ENCODE measurements around the gene EAPP. TPM values are rescaled to one million over a fixed set of nuclear protein-coding genes. Genes with fewer than 3 reads are reported as not detected.
"Not testable (repeated sequence)": the region's sequence is repeated elsewhere in the genome, so short reads cannot be mapped to it uniquely, and the experiment has no call there.

Gene EAPP
- total RNA-seq, 4 donors from 2014 or later = 55.2 to 63.3 (median 60.2) TPM

DNA sequence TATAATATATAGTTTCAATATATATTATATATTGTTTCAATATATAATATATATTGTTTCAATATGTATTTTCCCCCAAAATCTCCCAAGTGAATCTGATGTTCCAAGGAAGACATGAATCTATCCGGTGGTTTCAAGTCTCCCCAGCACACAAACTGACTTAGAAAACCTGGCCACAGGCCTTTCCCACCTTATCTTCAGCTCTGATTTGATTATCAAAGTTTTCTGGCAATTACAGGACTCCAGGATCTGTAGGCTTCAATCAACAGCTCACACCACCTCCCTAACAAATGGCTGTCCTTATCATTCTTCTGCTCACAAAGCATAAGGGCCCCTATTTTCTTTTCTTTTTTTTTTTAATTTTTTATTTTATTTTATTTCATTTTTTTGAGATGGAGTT is 54.8 kb downstream of the EAPP start:
- no peak for DNase-seq (ENCODE audit: low spot score in 2 of 2)
- TF ChIP-seq, protein P1, sequence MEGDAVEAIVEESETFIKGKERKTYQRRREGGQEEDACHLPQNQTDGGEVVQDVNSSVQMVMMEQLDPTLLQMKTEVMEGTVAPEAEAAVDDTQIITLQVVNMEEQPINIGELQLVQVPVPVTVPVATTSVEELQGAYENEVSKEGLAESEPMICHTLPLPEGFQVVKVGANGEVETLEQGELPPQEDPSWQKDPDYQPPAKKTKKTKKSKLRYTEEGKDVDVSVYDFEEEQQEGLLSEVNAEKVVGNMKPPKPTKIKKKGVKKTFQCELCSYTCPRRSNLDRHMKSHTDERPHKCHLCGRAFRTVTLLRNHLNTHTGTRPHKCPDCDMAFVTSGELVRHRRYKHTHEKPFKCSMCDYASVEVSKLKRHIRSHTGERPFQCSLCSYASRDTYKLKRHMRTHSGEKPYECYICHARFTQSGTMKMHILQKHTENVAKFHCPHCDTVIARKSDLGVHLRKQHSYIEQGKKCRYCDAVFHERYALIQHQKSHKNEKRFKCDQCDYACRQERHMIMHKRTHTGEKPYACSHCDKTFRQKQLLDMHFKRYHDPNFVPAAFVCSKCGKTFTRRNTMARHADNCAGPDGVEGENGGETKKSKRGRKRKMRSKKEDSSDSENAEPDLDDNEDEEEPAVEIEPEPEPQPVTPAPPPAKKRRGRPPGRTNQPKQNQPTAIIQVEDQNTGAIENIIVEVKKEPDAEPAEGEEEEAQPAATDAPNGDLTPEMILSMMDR (IDR thresholded peaks at IDR 0.05) = no peak
- no peak for TF ChIP-seq POLR2A (IDR thresholded peaks at IDR 0.05)
- 76 to 100% methylated on average over 1 of the region's 1 CpG for WGBS, 2 donors
- intact Hi-C loops (cut with DNase I; ENCODE audit: low total_unique reads) = no loop called here
- H3K4me3 ChIP-seq (ENCODE audit: low read depth, poor library complexity, severe bottlenecking) = no peak overlapping the region

DNA sequence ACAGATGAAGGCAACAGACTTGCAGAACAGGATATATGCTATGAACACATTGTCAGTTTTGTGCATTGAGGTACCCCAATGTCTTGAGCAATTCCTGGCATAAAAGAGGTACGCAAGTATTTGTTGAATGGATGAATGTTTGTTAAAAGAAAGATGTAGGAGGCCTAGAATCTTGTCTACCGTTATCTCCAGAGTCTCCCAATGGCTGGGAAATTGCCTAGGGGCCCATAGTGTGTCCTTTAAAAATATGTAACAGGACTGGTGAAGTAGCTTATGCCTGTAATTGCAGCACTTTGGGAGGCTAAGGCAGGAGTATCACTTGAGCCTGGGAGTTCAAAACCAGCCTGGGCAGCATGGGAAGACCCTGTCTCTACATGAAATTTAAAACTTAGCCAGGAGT is 57.0 kb downstream of the EAPP start:
- 83% methylated on average over 2 of the region's 2 CpGs for WGBS, 2 donors
- TF ChIP-seq, protein P1 (IDR thresholded peaks at IDR 0.05) = no peak
- no peak for DNase-seq (ENCODE audit: low spot score in 2 of 2)
- H3K4me3 ChIP-seq (ENCODE audit: low read depth, poor library complexity, severe bottlenecking) = no peak overlapping the region
- intact Hi-C loops (cut with DNase I; ENCODE audit: low total_unique reads) = no loop called here

DNA sequence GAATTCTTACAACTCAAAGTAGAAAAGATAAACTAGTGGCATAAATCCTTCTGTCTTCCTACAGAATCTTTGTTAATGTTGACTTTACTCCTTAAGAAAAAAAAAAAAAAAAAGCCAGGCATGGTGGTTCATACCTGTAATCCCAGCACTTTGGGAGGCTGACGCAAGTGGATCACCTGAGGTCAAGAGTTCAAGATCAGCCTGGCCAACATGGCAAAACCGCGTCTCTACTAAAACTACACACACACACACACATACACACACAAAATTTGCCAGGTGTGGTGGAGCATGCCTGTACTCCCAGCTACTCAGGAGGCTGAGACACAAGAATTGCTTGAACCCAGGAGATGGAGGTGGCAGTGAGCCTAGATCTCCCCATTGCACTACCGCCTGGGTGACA is 59.8 kb downstream of the EAPP start:
- TF ChIP-seq, protein P1 (IDR thresholded peaks at IDR 0.05) = no peak
- no peak for TF ChIP-seq POLR2A (IDR thresholded peaks at IDR 0.05)
- DNase-seq (ENCODE audit: low spot score in 2 of 2) = no peak
- H3K4me3 ChIP-seq (ENCODE audit: low read depth, poor library complexity, severe bottlenecking) = no peak overlapping the region
- WGBS, 2 donors = 90 to 95% methylated on average over 4 of the region's 4 CpGs
- intact Hi-C loops (cut with DNase I; ENCODE audit: low total_unique reads) = no loop called here

DNA sequence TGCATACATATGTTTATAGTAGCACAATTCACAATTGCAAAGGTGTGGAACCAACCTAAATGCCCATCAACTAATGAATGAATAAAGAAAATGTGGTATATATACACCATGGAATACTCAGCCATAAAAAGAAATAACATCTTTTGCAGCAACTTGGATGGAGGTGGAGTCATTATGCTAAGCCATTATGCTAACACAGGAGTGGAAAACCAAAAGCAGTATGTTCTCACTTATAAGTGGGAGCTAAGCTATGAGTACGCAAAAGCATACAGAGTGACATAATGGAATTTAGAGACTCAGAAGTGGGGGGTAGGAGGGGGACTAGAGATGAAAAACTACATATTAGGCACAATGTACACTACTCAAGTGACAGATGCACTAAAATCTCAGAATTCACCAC is 61.2 kb downstream of the EAPP start:
- 82 to 93% methylated on average over 1 of the region's 1 CpG for WGBS, 2 donors
- TF ChIP-seq POLR2A (IDR thresholded peaks at IDR 0.05) = no peak
- TF ChIP-seq, protein P1 (IDR thresholded peaks at IDR 0.05) = no peak
- intact Hi-C loops (cut with DNase I; ENCODE audit: low total_unique reads) = no loop called here
- DNase-seq (ENCODE audit: low spot score in 2 of 2) = no peak
- H3K4me3 ChIP-seq (ENCODE audit: low read depth, poor library complexity, severe bottlenecking) = no peak overlapping the region

DNA sequence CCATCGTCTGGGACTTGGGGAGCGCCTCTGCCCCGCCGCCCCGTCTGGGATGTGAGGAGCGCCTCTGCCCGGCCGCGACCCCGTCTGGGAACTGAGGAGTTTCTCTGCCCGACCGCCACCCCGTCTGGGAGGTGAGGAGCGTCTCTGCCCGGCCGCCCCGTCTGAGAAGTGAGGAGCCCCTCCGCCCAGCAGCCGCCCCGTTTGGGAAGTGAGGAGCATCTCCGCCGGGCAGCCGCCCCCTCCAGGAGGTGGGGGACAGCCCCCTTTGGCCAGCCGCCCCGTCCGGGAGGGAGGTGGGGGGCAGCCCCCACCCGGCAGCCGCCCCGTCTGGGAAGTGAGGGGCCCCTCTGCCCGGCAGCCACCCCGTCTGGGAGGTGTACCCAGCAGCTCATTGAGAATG is 63.5 kb downstream of the EAPP start:
- WGBS, 2 donors = 96% methylated on average over 29 to 31 of the region's 31 CpGs

DNA sequence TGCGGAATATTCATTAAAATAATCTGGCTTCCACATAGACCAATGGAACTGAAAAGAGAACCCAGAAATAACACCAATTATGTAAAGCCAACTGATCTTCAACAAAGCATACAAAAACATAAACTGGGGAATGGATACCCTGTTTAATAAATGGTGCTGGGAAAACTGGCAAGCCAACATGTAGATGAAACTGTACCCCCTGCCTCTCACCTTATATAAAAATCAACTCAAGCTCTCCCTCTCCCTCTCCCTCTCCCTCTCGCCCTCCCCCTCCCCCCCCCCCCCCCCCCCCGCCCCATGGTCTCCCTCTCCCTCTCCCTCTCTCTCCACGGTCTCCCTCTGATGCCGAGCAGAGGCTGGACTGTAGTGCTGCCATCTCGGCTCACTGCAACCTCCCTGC is 64.3 kb downstream of the EAPP start:
- TF ChIP-seq, protein P1 (IDR thresholded peaks at IDR 0.05) = no peak
- TF ChIP-seq POLR2A (IDR thresholded peaks at IDR 0.05) = no peak
- intact Hi-C loops (cut with DNase I; ENCODE audit: low total_unique reads) = no loop called here
- H3K4me3 ChIP-seq (ENCODE audit: low read depth, poor library complexity, severe bottlenecking) = no peak overlapping the region
- 70 to 94% methylated on average over 4 to 6 of the region's 6 CpGs for WGBS, 2 donors
- no peak for DNase-seq (ENCODE audit: low spot score in 2 of 2)

More for the DNA sequence above, 63.5 kb downstream of the EAPP start:
- DNase-seq (ENCODE audit: low spot score in 2 of 2); H3K4me3 ChIP-seq (ENCODE audit: low read depth, poor library complexity, severe bottlenecking); intact Hi-C loops (cut with DNase I; ENCODE audit: low total_unique reads): not testable (repeated sequence)
